CD4-positive, alpha-beta T cell treated with Interferon alpha-2 for 1 hour (primary cell): ENCODE data around the gene PDE4B.
A peak's percentile ranks its signal among the peaks of the same experiment; 100 is the strongest.
"Not testable (repeated sequence)": the region's sequence is repeated elsewhere in the genome, so short reads cannot be mapped to it uniquely, and the experiment has no call there.

Experiments
- DNase-seq, 2 donors: peaks; one replicate each; pipeline ENCODE4 v3.0.0-alpha.2; 2020 to 2022

The PDE4B gene

DNA sequence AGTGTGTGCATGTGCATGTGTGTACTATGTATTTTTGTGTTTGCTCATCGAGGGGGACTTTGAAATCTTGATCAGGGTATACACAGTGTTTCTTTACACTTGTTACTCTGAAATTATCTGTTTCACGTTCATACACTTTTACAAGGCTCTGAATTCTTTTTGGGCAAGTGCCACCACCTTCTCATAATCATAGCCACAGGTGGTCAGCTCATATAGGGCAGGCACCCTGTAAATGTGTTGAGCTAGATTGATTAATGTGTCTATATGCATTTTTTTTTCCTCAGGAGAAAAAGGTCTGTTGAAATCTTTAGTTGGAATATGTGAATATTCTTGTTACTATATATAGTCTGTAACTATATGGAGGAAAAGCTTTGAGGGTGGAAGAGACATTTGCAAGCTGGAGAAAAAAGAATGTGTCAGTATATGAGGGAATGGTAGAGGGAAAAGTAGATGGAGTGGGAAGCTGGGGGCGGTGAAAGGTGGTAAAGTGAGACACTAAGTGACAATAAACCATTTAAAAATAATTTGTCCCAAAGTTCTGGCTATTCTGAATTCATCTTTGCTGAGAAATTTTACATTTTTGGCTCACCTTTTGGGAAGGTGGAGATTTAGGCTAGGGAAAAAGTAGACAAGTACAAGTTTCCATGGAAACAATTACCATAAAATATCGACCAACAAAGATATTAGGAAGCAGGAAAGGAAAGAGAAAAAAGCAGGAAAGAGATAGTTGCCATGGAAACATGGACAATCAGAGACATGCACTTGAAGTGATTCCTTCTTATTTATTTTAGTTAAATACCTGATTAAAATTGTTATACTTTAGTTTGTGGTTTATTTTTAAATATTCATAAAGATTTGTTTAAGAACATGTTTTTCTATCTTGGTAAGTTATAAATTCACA is 277.5 kb downstream of the PDE4B start:
- no peak for DNase-seq

DNA sequence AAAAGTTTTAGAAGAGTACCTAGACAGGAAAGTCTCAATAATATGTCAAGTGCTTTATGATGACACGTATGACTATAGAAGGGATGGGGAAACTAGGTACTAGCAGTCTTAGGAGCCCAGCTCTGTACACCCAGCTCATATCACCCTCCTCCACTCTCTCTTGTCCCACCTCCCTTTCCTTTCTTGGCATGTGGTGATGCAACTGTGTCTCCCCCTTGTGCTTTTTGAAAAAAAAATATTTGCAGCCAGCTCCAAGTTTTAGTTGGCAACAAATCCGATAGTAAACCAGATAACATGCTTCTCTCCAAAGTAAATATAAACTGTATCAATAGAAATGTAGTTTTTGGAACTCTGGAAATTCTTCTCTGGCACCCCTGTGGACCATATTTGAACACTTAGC is 280.7 kb downstream of the PDE4B start:
- no peak for DNase-seq

DNA sequence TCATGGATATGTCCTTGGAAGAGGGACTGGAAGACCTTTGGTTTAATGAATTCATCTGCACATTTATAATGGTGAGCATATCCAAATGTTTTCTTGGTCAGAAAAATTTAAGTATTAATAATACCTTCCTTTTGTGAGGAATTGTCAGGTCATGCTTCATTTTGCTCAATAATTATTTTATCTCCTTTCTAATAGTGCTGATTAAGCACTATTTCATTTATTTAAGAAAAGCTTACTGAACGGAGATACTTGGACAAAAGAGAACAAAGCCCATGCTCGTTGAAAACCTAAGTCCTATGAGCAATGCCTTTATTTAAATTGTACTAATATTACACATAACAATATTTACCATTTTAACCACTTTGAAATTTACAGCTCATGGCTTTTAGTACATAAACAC is 281.5 kb downstream of the PDE4B start:
- no peak for DNase-seq

DNA sequence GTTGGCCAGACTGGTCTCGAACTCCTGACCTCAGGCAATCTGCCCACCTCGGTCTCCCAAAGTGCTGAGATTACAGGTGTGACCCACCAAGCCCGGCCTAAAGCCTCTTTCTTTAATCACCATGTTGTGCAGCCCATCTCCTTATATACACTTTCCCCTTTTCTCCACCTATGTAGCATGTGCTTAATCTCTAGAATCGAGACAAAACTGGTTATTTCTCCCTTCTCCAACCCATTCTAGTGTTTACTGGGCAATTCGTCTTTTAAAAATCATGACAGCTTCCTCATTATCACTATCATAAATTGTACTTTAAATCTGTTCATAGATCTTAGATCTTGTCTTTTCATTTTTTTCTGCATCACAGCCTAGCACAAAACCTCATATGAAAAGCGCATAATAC is 285.7 kb downstream of the PDE4B start:
- DNase-seq, result no peak

DNA sequence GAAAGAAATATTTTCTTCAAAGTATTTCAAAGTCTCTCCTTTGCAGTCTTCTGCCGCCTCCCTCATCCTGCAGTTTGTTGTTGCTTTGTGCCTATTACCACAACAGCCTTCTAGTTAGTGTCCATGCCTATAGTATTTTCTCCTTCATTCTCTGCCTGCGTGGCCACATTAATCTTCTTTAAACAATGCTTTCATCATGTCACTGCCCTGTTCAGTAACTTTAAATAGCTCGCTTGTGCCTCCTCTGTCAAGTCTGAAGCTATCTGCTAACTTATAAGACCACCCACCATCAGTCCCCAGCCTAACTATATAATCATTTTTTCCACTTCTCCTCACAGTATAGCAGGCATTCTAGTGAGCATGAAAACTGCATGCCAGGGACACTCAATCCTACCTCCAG is 290.3 kb downstream of the PDE4B start:
- DNase-seq, result no peak

DNA sequence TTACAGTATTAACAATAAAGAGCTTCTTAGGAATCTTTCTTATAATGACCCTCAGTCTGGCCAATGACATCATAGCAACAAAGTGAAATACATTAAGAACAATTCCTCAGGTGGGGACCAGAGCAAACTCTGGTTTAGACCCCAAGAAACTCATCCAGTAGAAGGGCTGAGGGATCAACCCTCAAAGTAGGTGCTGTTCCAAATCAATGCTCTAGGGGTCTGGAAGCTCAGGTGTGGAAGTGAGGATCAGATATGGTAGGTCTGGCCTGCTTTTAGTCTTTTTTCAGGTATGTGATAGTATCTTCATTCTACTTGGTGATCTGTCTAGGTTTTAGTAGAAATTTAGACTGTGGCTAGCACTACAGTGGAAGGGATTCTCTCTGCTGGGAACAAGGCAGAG is 291.7 kb downstream of the PDE4B start:
- DNase-seq, result no peak

DNA sequence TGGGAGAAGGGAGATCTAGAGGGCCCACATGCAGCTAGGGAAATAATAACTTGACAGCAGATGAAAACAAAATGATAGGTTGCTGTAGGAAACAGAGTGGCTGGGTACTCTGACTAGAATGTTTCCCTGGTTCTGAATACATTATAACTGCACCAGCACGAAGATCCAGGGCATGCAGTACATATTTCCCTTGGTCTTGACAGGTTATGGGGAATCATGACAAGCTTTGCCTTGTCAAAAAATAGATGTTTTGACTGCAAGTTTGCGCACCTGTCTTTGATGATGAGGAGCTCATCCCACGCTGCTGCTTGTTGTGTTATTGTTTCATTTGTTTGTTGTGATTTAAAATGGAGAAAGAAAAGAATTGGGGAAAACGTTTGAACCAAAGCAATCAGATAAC is 292.9 kb downstream of the PDE4B start:
- no peak for DNase-seq

DNA sequence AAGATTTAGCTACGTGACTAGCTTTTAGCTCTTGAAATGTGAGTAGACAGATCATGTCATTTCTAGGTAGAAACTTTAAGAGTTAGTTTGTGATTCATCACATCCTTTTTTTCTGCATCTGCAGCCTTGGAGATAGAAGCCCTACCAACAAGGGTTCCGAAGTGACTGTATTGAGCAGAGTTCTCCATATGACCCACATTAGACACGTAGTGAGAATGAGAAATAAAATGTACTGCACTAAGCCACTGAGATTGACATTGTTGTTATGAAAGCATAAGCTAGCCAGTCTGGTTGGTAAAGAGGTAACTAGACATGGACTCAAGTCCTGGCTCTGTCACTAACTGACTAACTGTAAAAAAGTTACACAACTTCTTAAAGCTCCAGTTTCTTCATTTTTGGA is 296.1 kb downstream of the PDE4B start:
- no peak for DNase-seq

DNA sequence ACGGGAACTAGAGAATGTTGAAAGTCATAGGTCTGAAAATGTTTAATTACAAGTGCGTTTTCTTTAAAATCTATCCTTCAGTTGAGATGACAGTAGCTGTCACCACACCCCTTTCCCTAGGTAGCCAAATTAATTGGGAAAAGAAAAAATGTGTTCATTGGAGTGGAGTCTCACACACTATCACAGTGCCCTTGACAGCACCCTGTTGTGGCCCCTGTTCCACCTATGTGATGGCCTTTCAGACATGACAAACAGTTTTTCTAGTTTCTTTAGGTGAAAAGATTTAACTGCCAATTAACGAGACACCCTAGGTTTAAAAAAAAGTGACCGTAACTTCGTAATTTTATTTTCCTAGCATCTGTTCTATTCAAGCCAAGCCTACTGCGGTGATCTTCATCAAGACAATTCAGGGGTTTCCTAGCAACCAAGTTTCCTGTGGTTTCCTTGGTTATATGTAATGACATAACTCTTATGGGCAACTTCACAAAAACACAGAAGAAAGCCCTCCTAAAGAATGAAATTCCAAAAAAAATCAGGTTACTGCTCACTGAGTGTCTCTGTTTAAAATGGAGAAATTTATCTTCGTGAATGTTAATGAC is 298.3 kb downstream of the PDE4B start:
- DNase-seq, result peak in 1 of 2 donors; percentile 27

DNA sequence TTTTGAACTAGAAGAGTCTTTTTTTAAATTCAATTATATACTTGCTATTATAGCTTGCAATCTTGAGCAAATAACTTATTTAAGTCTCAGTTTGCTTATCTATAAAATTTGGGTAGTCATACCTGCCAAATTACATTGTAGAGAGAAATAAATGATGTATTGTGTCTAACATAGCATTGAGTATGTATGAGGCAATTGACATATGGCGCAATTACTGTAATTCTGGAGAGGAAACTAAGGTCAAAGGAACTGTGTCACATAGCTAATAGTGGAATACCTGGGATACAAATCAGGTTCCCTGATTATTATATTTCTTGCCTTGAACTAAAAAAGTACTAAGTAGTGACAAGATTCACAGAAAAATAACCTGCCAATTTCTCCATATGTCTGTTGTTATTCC is 302.5 kb downstream of the PDE4B start:
- DNase-seq, result no peak

DNA sequence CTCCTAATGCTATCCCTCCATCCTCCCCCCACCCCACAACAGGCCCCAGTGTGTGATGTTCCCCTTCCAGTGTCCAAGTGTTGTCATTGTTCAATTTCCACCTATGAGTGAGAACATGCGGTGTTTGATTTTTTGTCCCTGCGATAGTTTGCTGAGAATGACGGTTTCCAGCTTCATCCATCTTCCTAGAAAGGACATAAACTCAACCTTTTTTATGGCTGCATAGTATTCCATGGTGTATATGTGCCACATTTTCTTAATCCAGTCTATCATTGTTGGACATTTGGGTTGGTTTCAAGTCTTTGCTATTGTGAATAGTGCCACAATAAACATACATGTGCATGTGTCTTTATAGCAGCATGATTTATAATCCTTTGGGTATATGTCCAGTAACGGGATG is 308.3 kb downstream of the PDE4B start:
- DNase-seq, result not testable (repeated sequence)

DNA sequence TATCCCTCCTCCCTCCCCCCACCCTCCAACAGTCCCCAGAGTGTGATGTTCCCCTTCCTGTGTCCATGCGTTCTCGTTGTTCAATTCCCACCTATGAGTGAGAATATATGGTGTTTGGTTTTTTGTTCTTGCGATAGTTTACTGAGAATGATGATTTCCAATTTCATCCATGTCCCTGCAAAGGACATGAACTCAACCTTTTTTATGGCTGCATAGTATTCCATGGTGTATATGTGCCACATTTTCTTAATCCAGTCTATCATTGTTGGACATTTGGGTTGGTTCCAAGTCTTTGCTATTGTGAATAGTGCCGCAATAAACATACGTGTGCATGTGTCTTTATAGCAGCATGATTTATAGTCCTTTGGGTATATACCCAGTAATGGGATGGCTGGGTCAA is 311.4 kb downstream of the PDE4B start:
- DNase-seq, result not testable (repeated sequence)

DNA sequence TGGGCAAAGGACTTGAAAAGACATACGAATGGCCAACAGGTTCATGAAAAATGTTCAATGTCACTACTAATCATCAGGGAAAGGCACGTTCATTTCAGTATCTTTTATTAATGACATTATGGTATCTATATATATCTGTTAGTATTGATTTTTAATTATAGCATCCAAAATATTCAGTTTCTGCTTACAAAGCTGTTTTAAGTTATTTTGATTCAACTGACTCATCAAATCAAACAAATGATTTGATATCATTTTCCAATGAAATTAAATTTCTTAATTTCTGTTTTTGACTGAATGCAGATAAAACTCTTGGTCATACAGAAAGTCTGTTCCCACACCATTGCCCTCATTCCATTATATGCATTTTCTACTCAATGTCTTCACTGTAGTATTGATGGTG is 315.9 kb downstream of the PDE4B start:
- no peak for DNase-seq

DNA sequence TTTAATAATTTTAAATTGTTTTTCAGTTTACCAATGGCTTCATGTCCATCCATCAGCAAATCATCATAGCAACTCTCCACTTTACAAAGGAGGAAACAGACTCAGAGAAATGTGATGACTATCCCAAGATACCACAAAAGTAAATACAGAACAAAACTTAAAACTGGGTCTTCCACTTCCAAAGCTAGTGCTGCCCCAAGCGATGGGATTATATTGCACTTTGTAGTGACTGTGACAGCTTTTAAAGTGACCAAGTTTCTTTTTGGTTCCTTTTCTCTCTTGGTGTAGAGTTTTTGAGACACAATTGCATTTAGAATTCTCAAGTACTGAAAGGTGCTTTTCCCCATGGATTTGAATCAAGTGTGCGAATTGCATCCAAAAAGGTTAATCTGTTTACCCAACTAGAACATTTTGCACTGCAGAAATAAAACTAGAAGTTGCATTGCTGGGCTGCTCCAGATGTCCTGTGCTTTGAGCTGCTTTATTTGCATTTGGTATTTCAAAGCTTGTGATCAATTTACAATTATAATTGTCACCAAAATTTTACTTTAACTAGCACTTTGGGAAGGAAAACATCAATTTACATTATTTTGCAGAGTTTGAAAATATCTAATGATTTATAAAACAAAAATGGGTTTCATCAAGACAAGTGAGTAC is 320.2 kb downstream of the PDE4B start:
- no peak for DNase-seq

DNA sequence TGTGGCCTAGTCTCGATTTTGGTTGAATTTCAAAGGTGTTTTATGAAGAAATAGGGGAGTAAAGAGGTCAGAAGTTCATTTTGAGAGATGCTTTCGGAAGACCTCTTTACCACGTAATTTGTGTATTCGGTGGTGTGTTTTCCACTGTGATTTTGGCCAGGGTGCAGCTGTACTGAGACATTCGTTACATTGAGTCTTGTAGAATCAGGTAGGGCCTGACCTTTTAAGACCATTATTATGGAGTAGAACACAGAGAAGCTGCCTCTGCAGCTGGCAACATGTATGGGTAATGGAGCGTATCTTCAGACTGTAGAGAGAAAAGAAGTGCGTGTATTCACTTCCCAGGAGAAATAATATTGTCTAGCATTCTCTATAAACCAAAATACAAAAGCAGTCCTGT is 326.5 kb downstream of the PDE4B start:
- DNase-seq, result no peak

DNA sequence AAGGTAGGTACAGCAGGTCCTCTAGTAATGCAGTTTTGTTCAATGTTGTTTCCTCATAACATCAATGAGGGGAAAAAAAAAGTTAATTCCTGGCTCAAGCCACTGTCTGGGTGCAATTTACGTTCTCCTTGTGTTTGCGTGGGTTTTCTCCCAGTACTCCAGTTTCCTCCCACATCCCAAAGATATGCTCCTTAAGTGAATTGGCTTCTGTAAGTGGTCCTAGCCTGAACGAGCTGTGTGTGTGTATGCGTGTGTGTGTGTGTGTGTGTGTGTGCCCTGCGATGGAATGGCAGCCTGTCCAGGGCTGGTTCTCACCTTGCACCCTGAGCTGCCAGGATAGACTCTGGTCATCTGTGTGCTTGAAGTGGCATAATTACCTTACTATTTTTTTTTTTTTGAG is 332.0 kb downstream of the PDE4B start:
- no peak for DNase-seq

DNA sequence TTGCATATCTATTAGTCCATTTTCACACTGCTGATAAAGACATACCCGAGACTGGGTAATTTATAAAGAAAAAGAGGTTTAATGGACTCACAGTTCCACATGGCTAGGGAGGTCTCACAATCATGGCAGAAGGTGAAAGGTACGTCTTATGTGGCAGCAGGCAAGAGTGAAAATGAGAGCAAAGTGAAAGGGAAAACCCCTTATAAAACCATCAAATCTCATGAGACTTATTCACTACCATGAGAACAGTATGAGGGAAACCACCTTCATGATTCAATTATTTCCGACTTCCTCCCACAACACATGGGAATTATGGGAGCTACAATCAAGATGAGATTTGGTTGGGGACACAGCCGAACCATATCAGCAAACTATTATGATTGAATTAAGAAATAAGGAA is 335.9 kb downstream of the PDE4B start:
- DNase-seq, result not testable (repeated sequence)

DNA sequence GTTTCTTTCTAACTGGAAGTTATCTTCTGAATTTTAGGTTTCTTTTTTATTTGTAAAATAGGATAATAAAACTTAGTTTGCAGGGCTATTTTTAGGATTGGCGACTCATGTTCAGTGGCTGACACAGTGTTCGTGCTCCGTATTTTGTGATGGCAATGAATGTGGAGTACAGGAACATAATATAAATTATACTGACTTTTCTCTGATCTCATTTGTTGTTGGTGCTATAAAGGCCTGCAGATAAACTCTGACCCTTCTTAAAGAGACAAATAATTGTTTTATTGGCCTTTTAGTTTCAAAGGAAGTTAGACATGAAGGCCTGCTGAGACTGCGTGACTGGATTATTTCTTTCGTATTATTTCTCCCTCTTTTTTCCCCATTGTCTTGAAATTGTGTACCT is 339.6 kb downstream of the PDE4B start:
- DNase-seq, result no peak

DNA sequence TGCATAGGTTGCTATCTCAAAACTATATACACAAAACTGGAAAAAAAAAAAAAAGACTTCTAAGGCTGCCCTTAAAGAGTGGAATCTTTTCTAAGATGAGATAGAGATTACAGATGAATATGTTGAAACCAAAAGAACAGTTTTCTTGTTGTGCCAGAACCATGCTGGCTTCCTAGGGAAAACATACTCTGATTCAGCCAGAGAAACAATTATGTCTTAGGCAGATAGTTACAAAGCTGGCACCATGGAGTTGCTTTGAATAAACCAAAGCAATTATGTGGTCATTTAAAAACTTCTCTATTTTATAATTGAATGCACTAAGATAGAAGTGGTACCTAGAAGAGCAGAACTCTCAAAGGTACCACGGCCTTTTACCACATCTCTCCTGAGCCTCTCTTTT is 341.3 kb downstream of the PDE4B start:
- DNase-seq, result no peak

DNA sequence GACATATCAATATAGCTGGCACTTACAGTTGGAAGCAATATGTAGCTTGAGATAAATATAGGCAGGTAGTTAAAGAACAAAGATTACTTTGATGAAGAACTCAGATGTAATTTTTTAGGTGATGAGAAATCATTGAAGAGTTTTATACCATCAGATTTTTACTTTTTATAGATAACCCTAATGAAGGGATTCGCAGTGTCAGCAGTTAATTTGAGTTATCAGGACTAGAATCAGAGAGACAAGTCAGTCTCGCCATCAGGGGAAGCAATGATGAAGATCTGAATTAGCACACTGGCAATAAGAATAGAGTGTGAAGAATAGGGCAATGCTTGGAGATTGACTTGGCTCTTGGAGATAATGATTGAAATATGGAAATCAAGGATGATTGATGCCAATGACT is 342.5 kb downstream of the PDE4B start:
- no peak for DNase-seq

DNA sequence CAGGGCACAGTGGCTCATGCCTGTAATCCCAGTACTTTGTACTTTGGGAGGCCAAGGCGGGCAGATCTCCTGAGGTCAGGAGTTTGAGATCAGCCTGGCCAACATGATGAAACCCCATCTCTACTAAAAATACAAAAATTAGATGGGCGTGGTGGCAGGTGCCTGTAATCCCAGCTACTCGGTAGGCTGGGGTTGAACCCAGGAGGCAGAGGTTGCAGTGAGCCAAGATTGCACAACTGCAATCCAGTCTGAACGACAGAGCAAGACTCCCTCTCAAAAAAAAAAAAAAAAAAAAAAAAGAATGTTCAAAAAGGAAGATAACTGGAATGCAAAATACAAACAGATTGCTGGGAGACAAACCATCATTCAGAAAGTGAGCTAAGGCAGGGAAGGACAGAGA is 343.7 kb downstream of the PDE4B start:
- DNase-seq, result not testable (repeated sequence)

DNA sequence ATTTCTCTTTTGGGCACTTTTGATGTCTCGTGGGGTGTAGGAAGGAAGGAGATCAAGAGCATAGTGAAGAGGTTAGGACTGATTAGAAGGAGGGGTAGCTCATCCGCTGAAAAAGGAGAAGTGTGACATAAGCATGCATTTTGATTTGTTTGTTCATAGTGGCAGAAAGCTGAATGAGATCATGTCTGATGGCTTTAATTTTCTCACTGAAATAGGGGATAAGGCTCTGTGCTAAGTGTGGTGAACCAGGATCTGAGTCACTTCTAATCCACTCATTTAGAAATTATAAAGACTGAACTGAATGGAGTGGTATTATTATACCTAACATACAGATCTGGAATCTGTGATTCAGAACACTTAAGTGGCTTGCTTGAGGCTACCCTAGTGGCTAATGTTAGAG is 344.5 kb downstream of the PDE4B start:
- no peak for DNase-seq

DNA sequence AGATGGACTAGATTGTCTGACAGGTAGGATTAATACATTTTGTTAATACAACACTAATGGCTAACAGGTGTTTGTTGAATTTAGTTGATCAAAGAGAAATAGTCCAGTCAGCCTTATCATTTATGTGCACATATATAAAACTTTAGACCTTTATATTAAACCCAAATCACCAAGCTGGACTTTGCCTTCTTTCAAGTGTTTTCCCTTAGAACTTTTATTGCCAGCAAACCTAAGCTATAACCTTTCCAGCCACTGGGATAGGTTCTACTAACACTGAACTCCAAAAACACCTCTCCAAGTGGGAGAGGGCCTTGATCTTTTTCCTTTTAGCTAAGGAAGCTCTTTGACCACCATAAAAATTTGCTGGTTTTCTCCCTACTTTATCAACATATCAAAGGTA is 345.9 kb downstream of the PDE4B start:
- DNase-seq, result no peak

DNA sequence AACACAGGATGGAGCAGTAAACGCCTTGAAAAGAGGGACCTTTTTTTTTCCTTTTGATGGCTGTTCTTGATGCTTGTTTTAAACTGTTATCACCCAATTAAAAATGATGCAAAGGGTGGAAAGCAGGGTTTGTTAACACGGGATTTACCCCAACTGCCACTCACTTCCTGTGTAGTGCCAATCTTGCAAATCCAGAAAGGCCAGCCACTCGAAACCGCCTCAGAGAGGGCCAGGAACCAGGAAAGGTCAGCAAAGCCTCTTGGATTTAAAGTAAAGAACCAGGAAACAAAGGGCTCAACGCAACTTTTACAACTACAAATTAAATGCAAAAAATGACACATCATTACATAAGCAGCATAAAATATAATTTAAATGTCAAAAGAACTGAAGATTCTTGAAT is 347.4 kb downstream of the PDE4B start:
- no peak for DNase-seq
